ENCODE measurements around the gene SEMA5B. TPM values are rescaled to one million over a fixed set of nuclear protein-coding genes. Genes with fewer than 3 reads are reported as not detected.

The SEMA5B gene
- total RNA-seq, 1 experiment from 2014 or later: 0.04 TPM

- Histone ChIP-seq H3K4me2 (ENCODE audit: low read length) (peak overlapping the region; percentile 12; the same call in 1 of the 2 replicates), H3K79me2 (ENCODE audit: low read length) (no peaks in the 10 kb centered on the region), H3K9ac (ENCODE audit: low read length) (no peak overlapping the region), H3K9me2 (replicated peaks; ENCODE audit: low read length) (no peaks in the 10 kb centered on the region), H3K27ac (ENCODE audit: low read length) (no peak overlapping the region), H3K9me3 (ENCODE audit: low read length) (no peaks in the 10 kb centered on the region), H3K4me3 (ENCODE audit: low read length) (no peak overlapping the region), H2AFZ (ENCODE audit: low read length) (no peak overlapping the region), H3F3A (ENCODE audit: low read length, unreplicated experiment) (no peaks in the 10 kb centered on the region), H3K36me3 (ENCODE audit: low read depth, low read length) (no peaks in the 10 kb centered on the region), H4K20me1 (ENCODE audit: low read length) (no peaks in the 10 kb centered on the region), H3K27me3 (ENCODE audit: low read length) (peaks cover 42% of the 10 kb centered on the region), H3K4me1 (ENCODE audit: insufficient read depth, low read length) (peaks cover 29% of the 10 kb centered on the region)
- TF ChIP-seq EZH2phosphoT487 (IDR thresholded peaks at IDR 0.05; ENCODE audit: borderline replicate concordance, low read length) (no peak), EZH2 (IDR thresholded peaks at IDR 0.05; ENCODE audit: low read length, unreplicated experiment) (no peak), CTCF (conservative IDR thresholded peaks at IDR 0.05; ENCODE audit: low read depth, low read length) (no peak)
- ATAC-seq (no peak), DNase-seq (no peak)
- BruUV-seq (replicated peaks): no TSS peak
- CTCF ChIA-PET: no interaction called here
- intact Hi-C loops (cut with micrococcal nuclease): no loop called here
- POLR2A ChIA-PET (ENCODE audit: unreplicated experiment): no interaction called here
Observed at GRCh38 chr3:122975924-122976293, 51.7 kb downstream of the SEMA5B start.

GRCh38 chr3:122975163-122975923 is 52.2 kb downstream of the SEMA5B start:
- H3K4me3 ChIP-seq (ENCODE audit: low read length): peak overlapping the region; percentile 23; the same call in 1 of the 2 replicates
- H3K79me2 ChIP-seq (ENCODE audit: low read length): no peaks in the 10 kb centered on the region
- no peak overlapping the region for H3K9ac ChIP-seq (ENCODE audit: low read length)
- H3K27ac ChIP-seq (ENCODE audit: low read length): no peak overlapping the region
- peak overlapping the region; percentile 67 for H3K4me2 ChIP-seq (ENCODE audit: low read length)
- H4K20me1 ChIP-seq (ENCODE audit: low read length): no peaks in the 10 kb centered on the region
- no peaks in the 10 kb centered on the region for H3F3A ChIP-seq (ENCODE audit: low read length, unreplicated experiment)
- no peak for TF ChIP-seq EZH2phosphoT487 (IDR thresholded peaks at IDR 0.05; ENCODE audit: borderline replicate concordance, low read length)
- no peak for TF ChIP-seq EZH2 (IDR thresholded peaks at IDR 0.05; ENCODE audit: low read length, unreplicated experiment)
- no peak for TF ChIP-seq CTCF (conservative IDR thresholded peaks at IDR 0.05; ENCODE audit: low read depth, low read length)
- ChIA-PET POLR2A (ENCODE audit: unreplicated experiment) (no interaction called here), CTCF (no interaction called here)
- H3K36me3 ChIP-seq (ENCODE audit: low read depth, low read length): no peaks in the 10 kb centered on the region
- intact Hi-C loops (cut with micrococcal nuclease): no loop called here
- no peaks in the 10 kb centered on the region for H3K9me2 ChIP-seq (replicated peaks; ENCODE audit: low read length)
- ATAC-seq (peak; percentile 90), DNase-seq (peak; percentile 94)
- no TSS peak for BruUV-seq (replicated peaks)
- H2AFZ ChIP-seq (ENCODE audit: low read length): no peak overlapping the region
- H3K9me3 ChIP-seq (ENCODE audit: low read length): no peaks in the 10 kb centered on the region
- peaks cover 29% of the 10 kb centered on the region for H3K4me1 ChIP-seq (ENCODE audit: insufficient read depth, low read length)
- H3K27me3 ChIP-seq (ENCODE audit: low read length): peaks cover 43% of the 10 kb centered on the region

- H3K9me3 ChIP-seq (ENCODE audit: low read length): no peaks in the 10 kb centered on the region
- peak overlapping the region; percentile 23; the same call in 1 of the 2 replicates for H3K4me3 ChIP-seq (ENCODE audit: low read length)
- TF ChIP-seq EZH2phosphoT487 (IDR thresholded peaks at IDR 0.05; ENCODE audit: borderline replicate concordance, low read length) (no peak), CTCF (conservative IDR thresholded peaks at IDR 0.05; ENCODE audit: low read depth, low read length) (no peak), EZH2 (IDR thresholded peaks at IDR 0.05; ENCODE audit: low read length, unreplicated experiment) (no peak)
- H3K27ac ChIP-seq (ENCODE audit: low read length): no peak overlapping the region
- H2AFZ ChIP-seq (ENCODE audit: low read length): no peak overlapping the region
- H3F3A ChIP-seq (ENCODE audit: low read length, unreplicated experiment): no peaks in the 10 kb centered on the region
- no peaks in the 10 kb centered on the region for H4K20me1 ChIP-seq (ENCODE audit: low read length)
- no TSS peak for BruUV-seq (replicated peaks)
- H3K27me3 ChIP-seq (ENCODE audit: low read length): peaks cover 49% of the 10 kb centered on the region
- no peaks in the 10 kb centered on the region for H3K36me3 ChIP-seq (ENCODE audit: low read depth, low read length)
- peak overlapping the region; percentile 67 for H3K4me2 ChIP-seq (ENCODE audit: low read length)
- H3K9ac ChIP-seq (ENCODE audit: low read length): no peak overlapping the region
- ATAC-seq: peak; percentile 57
- no peaks in the 10 kb centered on the region for H3K9me2 ChIP-seq (replicated peaks; ENCODE audit: low read length)
- ChIA-PET POLR2A (ENCODE audit: unreplicated experiment) (no interaction called here), CTCF (no interaction called here)
- DNase-seq: peak; percentile 59
- no peaks in the 10 kb centered on the region for H3K79me2 ChIP-seq (ENCODE audit: low read length)
- peaks cover 29% of the 10 kb centered on the region for H3K4me1 ChIP-seq (ENCODE audit: insufficient read depth, low read length)
- intact Hi-C loops (cut with micrococcal nuclease): no loop called here
Observed at GRCh38 chr3:122974764-122975162, 52.8 kb downstream of the SEMA5B start.

All from PC-3 (cell line).